T-helper 2 cell treated with Interferon-gamma antibody and Interleukin-4, amounts not matched to agents 5 μg/mL and 100 μg/mL, for 36 hours (primary cell): ENCODE data around the gene ADCK1.

Experiments used
- DNase-seq: peaks from one replicate; pipeline ENCODE4 v3.0.0; 2021; ENCODE audit warnings: low spot score
- H3K27ac Mint-ChIP-seq: one replicate; pipeline ENCODE4 v1.8.0; 2021; ENCODE audit warnings: mild to moderate bottlenecking, mixed read lengths
- H3K27me3 Mint-ChIP-seq: one replicate; pipeline ENCODE4 v1.8.0; 2021; ENCODE audit warnings: low read depth, mixed read lengths
- H3K36me3 Mint-ChIP-seq: one replicate; pipeline ENCODE4 v1.8.0; 2021; ENCODE audit warnings: low read depth, mixed read lengths
- H3K4me1 Mint-ChIP-seq: one replicate; pipeline ENCODE4 v1.8.0; 2021; ENCODE audit warnings: low read depth, mixed read lengths
- H3K4me3 Mint-ChIP-seq: one replicate; pipeline ENCODE4 v1.8.0; 2022; ENCODE audit warnings: mild to moderate bottlenecking, moderate library complexity, mixed read lengths
- H3K9me3 Mint-ChIP-seq: one replicate; pipeline ENCODE4 v1.8.0; 2021; ENCODE audit warnings: mixed read lengths

The ADCK1 gene

GRCh38 chr14:77864085-77864484 is 64.2 kb downstream of the ADCK1 start:
- DNase-seq = no peak
- H3K4me1 Mint-ChIP-seq = no peaks in the 10 kb centered on the region
- no peaks in the 10 kb centered on the region for H3K36me3 Mint-ChIP-seq
- H3K27me3 Mint-ChIP-seq = no peaks in the 10 kb centered on the region
- H3K9me3 Mint-ChIP-seq = no peaks in the 10 kb centered on the region
- H3K4me3 Mint-ChIP-seq = no peak overlapping the region
- H3K27ac Mint-ChIP-seq = no peak overlapping the region

- H3K9me3 Mint-ChIP-seq = no peaks in the 10 kb centered on the region
- DNase-seq = no peak
- H3K27me3 Mint-ChIP-seq = no peaks in the 10 kb centered on the region
Measured at GRCh38 chr14:77864580-77864979, 64.7 kb downstream of the ADCK1 start.

DNA sequence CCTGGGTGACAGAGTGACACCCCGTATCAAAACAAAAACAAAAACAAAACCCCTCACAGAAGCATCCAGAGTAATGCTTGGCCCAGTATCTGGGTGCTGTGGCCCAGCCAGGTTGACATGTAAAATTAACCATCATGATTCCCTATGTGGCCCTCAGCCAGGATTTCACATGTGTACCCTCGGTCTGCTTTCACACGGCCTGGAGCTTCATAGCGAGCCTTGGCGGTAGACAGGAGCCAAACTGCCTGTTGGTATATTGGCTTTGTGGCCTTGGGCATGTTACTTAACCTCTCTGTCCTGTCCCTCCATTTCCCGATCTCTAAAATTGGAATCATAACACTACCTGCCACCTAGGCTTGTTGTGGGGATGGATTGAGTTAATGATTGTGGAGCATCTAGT is 65.5 kb downstream of the ADCK1 start:
- no peak overlapping the region for H3K27ac Mint-ChIP-seq
- no peaks in the 10 kb centered on the region for H3K36me3 Mint-ChIP-seq
- no peak overlapping the region for H3K4me3 Mint-ChIP-seq
- no peaks in the 10 kb centered on the region for H3K9me3 Mint-ChIP-seq
- no peak for DNase-seq
- no peaks in the 10 kb centered on the region for H3K27me3 Mint-ChIP-seq
- no peaks in the 10 kb centered on the region for H3K4me1 Mint-ChIP-seq

More at GRCh38 chr14:77864580-77864979, 64.7 kb downstream of the ADCK1 start:
- Mint-ChIP-seq H3K27ac (no peak overlapping the region), H3K4me1 (no peaks in the 10 kb centered on the region), H3K4me3 (no peak overlapping the region), H3K36me3 (no peaks in the 10 kb centered on the region)

DNA sequence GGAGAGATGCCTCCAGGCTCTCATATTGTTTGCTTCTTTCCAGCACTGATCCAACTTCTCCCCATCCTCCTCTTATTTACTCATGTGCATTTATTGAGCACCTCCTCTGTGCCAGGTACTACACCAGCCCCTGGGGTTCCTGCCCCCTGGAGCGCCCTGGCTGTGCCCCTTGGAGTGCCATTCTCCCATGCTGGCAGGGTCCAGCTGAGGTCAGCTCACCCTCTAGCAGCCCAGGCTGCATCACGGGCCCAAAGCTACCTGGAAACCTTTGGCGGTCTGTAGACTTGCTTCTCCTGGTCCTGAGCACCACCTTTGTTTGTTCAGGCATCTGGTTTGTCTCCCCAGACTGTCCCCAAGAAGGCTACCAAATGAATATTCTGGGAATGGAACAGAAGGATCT is 67.0 kb downstream of the ADCK1 start:
- Mint-ChIP-seq H3K27me3 (no peaks in the 10 kb centered on the region), H3K27ac (no peak overlapping the region), H3K36me3 (no peaks in the 10 kb centered on the region), H3K4me1 (no peaks in the 10 kb centered on the region), H3K9me3 (no peaks in the 10 kb centered on the region), H3K4me3 (no peak overlapping the region)
- DNase-seq = no peak

GRCh38 chr14:77867476-77867875 is 67.6 kb downstream of the ADCK1 start:
- Mint-ChIP-seq H3K27ac (no peak overlapping the region), H3K27me3 (no peaks in the 10 kb centered on the region), H3K4me3 (no peak overlapping the region), H3K4me1 (no peaks in the 10 kb centered on the region), H3K36me3 (no peaks in the 10 kb centered on the region), H3K9me3 (no peaks in the 10 kb centered on the region)
- DNase-seq = no peak

DNA sequence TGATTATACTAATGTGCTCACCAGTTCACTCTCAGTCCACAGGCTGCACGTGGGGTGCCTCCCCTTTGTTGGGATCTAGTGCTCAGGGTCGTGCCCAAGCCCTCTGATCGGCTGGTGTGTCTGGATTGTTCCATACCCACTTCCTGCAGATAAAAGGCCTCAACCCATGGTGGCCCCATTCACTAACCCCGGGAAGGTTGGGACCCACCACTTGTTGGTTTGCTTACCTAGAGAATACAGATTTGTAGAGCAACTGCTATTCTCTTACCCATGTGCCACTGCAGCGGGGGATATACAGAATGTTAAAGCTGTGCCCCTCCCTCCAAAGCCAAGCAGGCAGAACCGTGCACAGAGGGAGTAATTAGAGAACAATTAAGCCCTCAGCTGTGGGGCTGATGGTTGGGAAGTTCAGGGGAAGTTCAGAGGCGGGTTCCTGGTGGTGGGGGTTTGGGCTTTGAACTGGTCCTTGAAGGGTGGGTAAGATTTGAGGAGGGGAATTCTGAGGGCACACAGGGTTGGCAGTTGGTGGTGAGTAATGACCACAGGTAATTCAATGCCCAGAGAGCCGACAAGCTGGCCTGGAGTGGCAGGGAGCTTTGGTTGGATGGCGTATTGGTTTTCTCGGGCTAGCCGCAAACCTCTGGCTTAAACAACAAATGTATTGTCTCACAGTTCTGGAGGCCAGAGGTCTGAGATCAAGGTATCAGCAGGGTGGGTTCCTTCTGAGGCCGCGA is 68.8 kb downstream of the ADCK1 start:
- H3K9me3 Mint-ChIP-seq = peaks cover 5% of the 10 kb centered on the region
- no peaks in the 10 kb centered on the region for H3K36me3 Mint-ChIP-seq
- DNase-seq = no peak

GRCh38 chr14:77869340-77869739 is 69.4 kb downstream of the ADCK1 start:
- H3K27ac Mint-ChIP-seq = no peak overlapping the region
- peaks cover 11% of the 10 kb centered on the region for H3K9me3 Mint-ChIP-seq
- no peak for DNase-seq
- no peak overlapping the region for H3K4me3 Mint-ChIP-seq
- no peaks in the 10 kb centered on the region for H3K36me3 Mint-ChIP-seq
- no peaks in the 10 kb centered on the region for H3K27me3 Mint-ChIP-seq
- no peaks in the 10 kb centered on the region for H3K4me1 Mint-ChIP-seq

More for the DNA sequence above, 68.8 kb downstream of the ADCK1 start:
- Mint-ChIP-seq H3K4me1 (no peaks in the 10 kb centered on the region), H3K27me3 (no peaks in the 10 kb centered on the region), H3K4me3 (no peak overlapping the region), H3K27ac (no peak overlapping the region)

DNA sequence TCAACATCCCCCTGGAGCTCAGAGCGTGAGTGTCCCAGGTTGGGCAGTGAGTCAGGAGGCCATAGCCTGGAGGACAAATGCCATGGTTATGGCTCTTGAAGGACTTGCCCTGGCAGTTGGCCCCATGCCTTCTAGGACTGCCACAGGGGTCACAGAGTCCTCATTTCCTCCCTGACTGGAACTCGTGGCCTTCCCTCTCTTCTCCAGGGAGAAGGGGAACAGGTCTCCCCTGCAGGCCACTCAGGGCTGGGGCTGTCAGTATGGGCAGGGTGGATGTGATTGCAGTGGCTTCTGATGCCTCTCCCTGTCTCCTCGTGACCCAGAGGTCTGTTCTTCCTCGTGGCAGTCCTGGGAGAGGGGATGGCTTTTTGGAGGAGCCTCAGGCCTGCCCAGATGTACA is 70.7 kb downstream of the ADCK1 start:
- DNase-seq = no peak
- Mint-ChIP-seq H3K36me3 (no peaks in the 10 kb centered on the region), H3K27ac (no peak overlapping the region), H3K9me3 (peaks cover 11% of the 10 kb centered on the region), H3K4me1 (no peaks in the 10 kb centered on the region), H3K27me3 (no peaks in the 10 kb centered on the region), H3K4me3 (no peak overlapping the region)

- Mint-ChIP-seq H3K4me3 (no peak overlapping the region), H3K36me3 (no peaks in the 10 kb centered on the region), H3K9me3 (peaks cover 11% of the 10 kb centered on the region), H3K27ac (no peak overlapping the region), H3K4me1 (no peaks in the 10 kb centered on the region), H3K27me3 (no peaks in the 10 kb centered on the region)
- no peak for DNase-seq
Measured at GRCh38 chr14:77872152-77872551, 72.2 kb downstream of the ADCK1 start.

DNA sequence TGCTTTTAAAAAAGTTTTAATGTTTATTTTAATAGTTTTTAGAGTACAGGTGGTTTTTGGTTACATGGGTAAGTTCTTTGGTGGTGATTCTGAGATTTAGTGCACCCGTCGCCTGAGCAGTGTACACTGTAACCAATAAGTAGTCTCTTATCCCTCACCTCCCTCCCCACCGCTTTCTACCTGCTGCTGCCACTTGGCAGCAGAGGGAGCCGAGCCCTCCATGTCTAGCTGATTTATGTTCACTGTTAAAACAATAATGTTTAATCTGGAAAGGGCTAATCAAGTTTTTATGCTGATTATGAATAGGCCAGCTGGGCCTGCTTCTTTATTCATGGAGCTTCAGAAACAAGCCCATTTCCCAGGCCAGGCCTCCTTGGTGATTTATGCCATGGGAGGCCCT is 73.1 kb downstream of the ADCK1 start:
- no peak for DNase-seq
- no peaks in the 10 kb centered on the region for H3K27me3 Mint-ChIP-seq
- H3K27ac Mint-ChIP-seq = no peak overlapping the region
- peaks cover 11% of the 10 kb centered on the region for H3K9me3 Mint-ChIP-seq
- no peaks in the 10 kb centered on the region for H3K4me1 Mint-ChIP-seq
- no peaks in the 10 kb centered on the region for H3K36me3 Mint-ChIP-seq
- no peak overlapping the region for H3K4me3 Mint-ChIP-seq

DNA sequence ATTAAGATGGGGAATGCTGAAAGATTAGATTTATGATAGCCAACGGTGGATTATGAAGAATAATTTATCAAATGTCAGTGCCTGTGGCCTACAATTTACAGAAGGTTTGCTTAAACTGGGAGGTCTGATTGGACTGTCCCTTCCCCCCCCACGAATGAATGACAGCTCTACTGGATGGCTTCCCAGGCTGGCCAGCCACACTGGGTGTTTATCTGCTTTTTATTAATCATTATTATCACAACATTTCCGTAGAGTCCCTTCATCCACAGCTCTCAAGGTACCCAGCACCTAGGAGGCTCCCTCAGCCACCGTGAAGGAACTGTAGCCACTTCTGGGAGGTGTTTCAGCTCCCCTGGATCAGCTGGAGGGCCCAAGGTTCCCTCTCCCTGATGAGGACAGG is 78.9 kb downstream of the ADCK1 start:
- H3K4me3 Mint-ChIP-seq = no peak overlapping the region
- no peaks in the 10 kb centered on the region for H3K4me1 Mint-ChIP-seq
- no peak for DNase-seq
- no peak overlapping the region for H3K27ac Mint-ChIP-seq
- H3K36me3 Mint-ChIP-seq = no peaks in the 10 kb centered on the region
- H3K9me3 Mint-ChIP-seq = peaks cover 6% of the 10 kb centered on the region
- H3K27me3 Mint-ChIP-seq = no peaks in the 10 kb centered on the region

GRCh38 chr14:77880056-77880455 is 80.1 kb downstream of the ADCK1 start:
- no peaks in the 10 kb centered on the region for H3K9me3 Mint-ChIP-seq
- no peak overlapping the region for H3K4me3 Mint-ChIP-seq
- H3K4me1 Mint-ChIP-seq = no peaks in the 10 kb centered on the region
- no peak for DNase-seq
- no peak overlapping the region for H3K27ac Mint-ChIP-seq
- H3K36me3 Mint-ChIP-seq = no peaks in the 10 kb centered on the region
- H3K27me3 Mint-ChIP-seq = no peaks in the 10 kb centered on the region

DNA sequence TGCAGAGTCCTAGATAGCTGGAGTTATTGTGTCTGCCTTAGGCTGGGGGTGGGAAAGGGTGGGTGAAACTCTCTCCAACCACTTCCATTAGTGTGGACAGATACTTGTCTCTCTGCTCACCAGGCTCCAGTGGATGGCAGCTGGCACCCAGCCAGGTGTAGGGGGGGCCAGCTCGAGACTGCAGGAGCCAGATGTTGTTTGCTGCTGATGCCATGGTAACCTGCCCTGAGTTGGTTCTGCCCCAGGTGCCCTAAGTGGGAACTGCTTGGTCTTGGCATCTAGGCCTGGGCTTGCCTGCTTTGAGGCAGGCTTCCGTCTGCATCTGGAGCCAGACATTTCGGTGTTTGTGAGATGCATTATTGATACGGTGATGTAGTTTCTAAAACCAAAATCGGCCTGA is 82.2 kb downstream of the ADCK1 start:
- no peak for DNase-seq
- Mint-ChIP-seq H3K27me3 (no peaks in the 10 kb centered on the region), H3K27ac (no peak overlapping the region), H3K9me3 (no peaks in the 10 kb centered on the region), H3K36me3 (no peaks in the 10 kb centered on the region), H3K4me1 (no peaks in the 10 kb centered on the region), H3K4me3 (no peak overlapping the region)

- H3K4me1 Mint-ChIP-seq = no peaks in the 10 kb centered on the region
- H3K27ac Mint-ChIP-seq = no peak overlapping the region
- no peak overlapping the region for H3K4me3 Mint-ChIP-seq
- no peaks in the 10 kb centered on the region for H3K27me3 Mint-ChIP-seq
- DNase-seq = no peak
- no peaks in the 10 kb centered on the region for H3K36me3 Mint-ChIP-seq
- H3K9me3 Mint-ChIP-seq = no peaks in the 10 kb centered on the region
Measured at GRCh38 chr14:77882636-77883035, 82.7 kb downstream of the ADCK1 start.
